Measurements from ENCODE around the gene MUCL3.
"Not testable (repeated sequence)": the region's sequence is repeated elsewhere in the genome, so short reads cannot be mapped to it uniquely, and the experiment has no call there.

The MUCL3 gene

DNA sequence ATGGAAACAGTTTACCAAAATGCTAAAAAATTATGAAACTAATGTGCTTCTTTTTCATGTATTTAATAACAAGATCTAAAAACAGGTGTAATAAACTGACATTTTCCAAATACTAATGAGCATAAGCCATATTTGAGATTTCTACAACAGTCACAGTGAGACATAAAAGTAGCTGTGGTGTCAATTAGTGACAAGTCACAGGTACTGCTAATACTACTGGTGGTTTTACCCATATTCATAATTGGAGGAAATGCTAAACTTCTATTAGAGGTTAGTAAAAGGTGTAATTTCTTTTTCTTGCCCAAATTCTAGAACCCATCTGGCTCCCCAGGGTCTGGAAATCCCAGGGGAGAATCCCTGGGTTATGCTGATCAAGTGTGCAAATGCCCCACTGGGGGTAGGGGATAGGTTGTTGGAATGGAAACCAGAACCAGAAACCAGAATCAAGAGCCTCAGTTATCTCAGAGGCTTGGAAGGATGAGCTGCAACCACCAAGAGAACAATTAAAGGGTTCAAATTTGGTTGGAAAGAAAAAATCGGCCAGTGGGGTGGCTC is 39.8 kb upstream of the MUCL3 start:
- Histone ChIP-seq H3K27ac (ENCODE audit: low read depth, low read length) (no peak overlapping the region), H3K9me3 (ENCODE audit: insufficient read depth, low read depth, low read length) (no peaks in the 10 kb centered on the region), H3K4me1 (ENCODE audit: insufficient read depth, low read length) (no peaks in the 10 kb centered on the region), H3K27me3 (ENCODE audit: insufficient read depth, low read length) (no peaks in the 10 kb centered on the region), H3K4me3 (ENCODE audit: low read length) (no peak overlapping the region), H3K9ac (ENCODE audit: low read depth, low read length) (no peak overlapping the region), H3K36me3 (ENCODE audit: insufficient read depth, low read length) (peaks cover 42% of the 10 kb centered on the region)
- 93% methylated on average over 1 of the region's 1 CpG for WGBS

- Histone ChIP-seq H3K9ac (ENCODE audit: low read depth, low read length) (no peak overlapping the region), H3K4me3 (ENCODE audit: low read length) (no peak overlapping the region), H3K27ac (ENCODE audit: low read depth, low read length) (no peak overlapping the region), H3K4me1 (ENCODE audit: insufficient read depth, low read length) (peaks cover 3% of the 10 kb centered on the region; the same call in 1 of the 2 replicates), H3K27me3 (ENCODE audit: insufficient read depth, low read length) (no peaks in the 10 kb centered on the region), H3K9me3 (ENCODE audit: insufficient read depth, low read depth, low read length) (no peaks in the 10 kb centered on the region), H3K36me3 (ENCODE audit: insufficient read depth, low read length) (peaks cover 37% of the 10 kb centered on the region)
Observed at GRCh38 chr6:30901436-30901835, 39.3 kb upstream of the MUCL3 start.

GRCh38 chr6:30902196-30902595 is 38.6 kb upstream of the MUCL3 start:
- peaks cover 30% of the 10 kb centered on the region for H3K36me3 ChIP-seq (ENCODE audit: insufficient read depth, low read length)
- H3K9ac ChIP-seq (ENCODE audit: low read depth, low read length); H3K9me3 ChIP-seq (ENCODE audit: insufficient read depth, low read depth, low read length); H3K27me3 ChIP-seq (ENCODE audit: insufficient read depth, low read length); H3K4me1 ChIP-seq (ENCODE audit: insufficient read depth, low read length); H3K4me3 ChIP-seq (ENCODE audit: low read length); H3K27ac ChIP-seq (ENCODE audit: low read depth, low read length): not testable (repeated sequence)
- whole genome bisulfite sequencing, result 80% methylated on average over 9 of the region's 9 CpGs

DNA sequence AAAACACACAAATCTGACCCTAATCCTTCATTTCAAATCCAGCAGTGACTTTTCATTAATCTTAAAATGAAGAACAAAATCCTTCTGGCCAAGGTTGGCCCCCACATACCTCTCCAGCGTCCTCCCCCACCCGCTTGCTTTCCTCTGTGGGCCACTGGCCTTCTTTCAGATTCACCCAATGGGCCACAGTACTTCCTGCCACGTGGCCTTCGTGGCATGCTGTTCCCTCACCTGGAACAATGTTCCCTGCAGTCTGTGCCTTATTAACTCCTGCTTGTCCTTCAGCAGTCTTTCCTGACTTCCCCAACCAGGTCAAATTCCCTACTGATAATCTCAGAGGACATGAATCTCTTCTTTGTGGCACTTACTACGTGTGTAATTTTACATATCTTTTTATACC is 38.1 kb upstream of the MUCL3 start:
- H3K4me3 ChIP-seq (ENCODE audit: low read length), result no peak overlapping the region
- no peaks in the 10 kb centered on the region for H3K27me3 ChIP-seq (ENCODE audit: insufficient read depth, low read length)
- no peak overlapping the region for H3K9ac ChIP-seq (ENCODE audit: low read depth, low read length)
- H3K9me3 ChIP-seq (ENCODE audit: insufficient read depth, low read depth, low read length), result no peaks in the 10 kb centered on the region
- H3K4me1 ChIP-seq (ENCODE audit: insufficient read depth, low read length), result peaks cover 3% of the 10 kb centered on the region; the same call in 1 of the 2 replicates
- peaks cover 25% of the 10 kb centered on the region for H3K36me3 ChIP-seq (ENCODE audit: insufficient read depth, low read length)
- H3K27ac ChIP-seq (ENCODE audit: low read depth, low read length), result no peak overlapping the region
- 67% methylated on average over 5 of the region's 5 CpGs for WGBS

DNA sequence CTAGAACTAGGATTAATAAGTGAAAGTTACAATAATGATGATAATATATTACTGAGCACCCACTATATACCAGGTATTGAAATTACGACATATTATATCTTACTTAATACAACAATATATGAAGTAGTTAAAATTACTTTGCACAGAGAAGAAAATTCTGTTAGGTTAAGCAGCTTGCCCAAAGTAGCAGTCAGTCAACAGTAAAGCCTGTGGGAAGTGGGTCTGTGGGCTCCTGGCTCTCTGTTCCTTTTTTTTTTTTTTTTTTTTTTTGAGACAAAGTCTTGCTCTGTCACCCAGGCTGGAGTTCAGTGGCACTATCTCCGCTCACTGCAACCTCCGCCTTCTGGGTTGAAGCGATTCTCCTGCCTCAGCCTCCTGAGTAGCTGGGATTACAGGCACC is 37.5 kb upstream of the MUCL3 start:
- H3K9me3 ChIP-seq (ENCODE audit: insufficient read depth, low read depth, low read length), result no peaks in the 10 kb centered on the region
- H3K4me3 ChIP-seq (ENCODE audit: low read length), result no peak overlapping the region
- WGBS, result 98% methylated on average over 3 of the region's 4 CpGs
- H3K27ac ChIP-seq (ENCODE audit: low read depth, low read length), result no peak overlapping the region
- H3K27me3 ChIP-seq (ENCODE audit: insufficient read depth, low read length), result no peaks in the 10 kb centered on the region
- peaks cover 20% of the 10 kb centered on the region for H3K36me3 ChIP-seq (ENCODE audit: insufficient read depth, low read length)
- peaks cover 3% of the 10 kb centered on the region; the same call in 1 of the 2 replicates for H3K4me1 ChIP-seq (ENCODE audit: insufficient read depth, low read length)
- no peak overlapping the region for H3K9ac ChIP-seq (ENCODE audit: low read depth, low read length)

DNA sequence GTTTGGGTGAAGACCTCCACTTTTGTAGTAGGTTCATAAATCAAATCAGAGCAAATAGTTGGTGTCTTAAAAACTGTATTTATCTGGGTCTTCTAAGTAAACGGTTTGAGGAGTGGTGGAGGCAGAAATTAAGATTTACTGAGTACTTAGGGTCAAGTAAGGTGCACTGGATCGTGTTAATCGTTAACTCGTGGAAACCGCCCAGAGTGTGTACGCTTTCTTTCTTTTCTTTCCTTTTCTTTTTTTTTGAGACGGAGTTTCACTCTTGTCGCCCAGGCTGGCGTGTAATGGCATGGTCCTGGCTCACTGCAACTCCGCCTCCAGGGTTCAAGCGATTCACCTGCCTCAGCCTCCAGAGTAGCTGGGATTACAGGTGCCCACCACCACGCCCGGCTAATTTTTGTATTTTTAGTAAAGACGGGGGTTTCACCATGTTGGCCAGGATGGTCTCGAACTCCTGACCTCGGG is 33.4 kb upstream of the MUCL3 start:
- H3K27ac ChIP-seq (ENCODE audit: low read depth, low read length); H3K4me1 ChIP-seq (ENCODE audit: insufficient read depth, low read length); H3K9me3 ChIP-seq (ENCODE audit: insufficient read depth, low read depth, low read length); H3K27me3 ChIP-seq (ENCODE audit: insufficient read depth, low read length): not testable (repeated sequence)
- WGBS, result 67% methylated on average over 16 of the region's 16 CpGs
- Histone ChIP-seq H3K9ac (ENCODE audit: low read depth, low read length) (peak overlapping the region; percentile 52), H3K36me3 (ENCODE audit: insufficient read depth, low read length) (peaks cover 31% of the 10 kb centered on the region), H3K4me3 (ENCODE audit: low read length) (peak overlapping the region; percentile 99)

DNA sequence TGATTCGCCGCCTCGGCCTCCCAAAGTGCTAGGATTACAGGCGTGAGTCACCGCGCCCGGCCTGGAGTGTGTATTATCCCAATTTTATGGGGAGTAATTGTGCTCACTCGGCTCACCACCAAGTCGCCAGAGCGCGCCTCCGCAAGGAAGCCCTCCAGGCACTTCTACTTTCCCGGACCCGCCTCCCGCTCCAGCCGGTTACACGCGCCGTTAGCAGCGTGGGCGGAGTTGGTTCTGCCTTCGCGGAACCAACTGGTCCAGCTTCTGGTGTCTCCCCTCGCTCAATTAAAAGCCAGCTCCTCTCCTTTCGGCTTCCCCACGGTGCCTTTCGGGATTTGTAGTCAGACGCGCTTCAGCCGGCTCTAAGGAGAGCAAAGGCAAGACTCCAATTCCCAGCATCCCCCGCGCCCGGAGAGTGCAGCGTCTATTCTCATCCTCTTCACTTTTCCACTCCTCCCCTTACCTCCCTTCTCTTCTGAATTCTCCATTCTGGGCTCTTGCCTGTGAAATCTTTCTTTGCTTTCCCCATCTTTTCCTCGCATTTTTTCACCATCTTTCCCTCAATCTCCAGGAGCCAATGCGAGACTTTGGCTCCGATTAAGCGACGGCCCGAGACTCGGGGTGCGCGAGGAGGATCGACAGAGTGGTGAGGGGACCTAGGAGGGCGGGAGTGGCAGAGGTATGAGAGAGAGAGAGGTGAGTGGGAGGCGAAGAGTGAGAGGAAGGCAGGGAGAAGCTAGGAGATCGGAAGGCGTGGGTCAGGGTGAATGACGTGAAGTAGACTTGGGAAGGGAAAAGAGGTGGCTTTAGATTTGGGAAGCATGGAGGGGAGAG is 32.8 kb upstream of the MUCL3 start, which contains the start of gene GTF2H4:
TSS of gene GTF2H4 (plus strand) at position 450 of the 834 bp plus-strand sequence.
- H3K27me3 ChIP-seq (ENCODE audit: insufficient read depth, low read length), result no peaks in the 10 kb centered on the region
- WGBS, result 2% methylated on average over 49 of the region's 49 CpGs
- H3K36me3 ChIP-seq (ENCODE audit: insufficient read depth, low read length), result peaks cover 37% of the 10 kb centered on the region
- peak within 1 kb of the TSS; percentile 99 for H3K4me3 ChIP-seq (ENCODE audit: low read length)
- peak within 1 kb of the TSS; percentile 58; the same call in 1 of the 2 replicates for H3K27ac ChIP-seq (ENCODE audit: low read depth, low read length)
- peaks cover 9% of the 10 kb centered on the region; the same call in 1 of the 2 replicates for H3K4me1 ChIP-seq (ENCODE audit: insufficient read depth, low read length)
- H3K9ac ChIP-seq (ENCODE audit: low read depth, low read length), result peak within 1 kb of the TSS; percentile 85
- no peaks in the 10 kb centered on the region for H3K9me3 ChIP-seq (ENCODE audit: insufficient read depth, low read depth, low read length)

DNA sequence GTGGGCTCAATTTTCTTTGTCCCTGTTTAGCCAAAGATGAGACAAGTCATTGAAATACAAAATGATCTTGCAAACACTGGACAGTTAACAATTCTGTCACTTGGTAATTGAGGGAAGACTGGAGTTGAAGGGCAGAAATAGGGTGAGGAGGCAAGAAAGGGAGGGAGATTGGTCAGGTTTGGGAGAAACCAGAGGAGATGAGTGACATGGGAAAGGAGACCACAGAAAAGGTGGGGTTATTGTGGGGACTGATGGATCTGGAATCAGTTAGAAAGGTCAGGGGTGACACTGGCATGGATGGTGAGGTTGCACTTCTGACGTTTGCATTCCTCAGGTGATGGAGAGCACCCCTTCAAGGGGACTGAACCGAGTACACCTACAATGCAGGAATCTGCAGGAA is 32.1 kb upstream of the MUCL3 start:
- Histone ChIP-seq H3K36me3 (ENCODE audit: insufficient read depth, low read length) (peaks cover 43% of the 10 kb centered on the region), H3K27me3 (ENCODE audit: insufficient read depth, low read length) (no peaks in the 10 kb centered on the region), H3K27ac (ENCODE audit: low read depth, low read length) (no peak overlapping the region), H3K4me3 (ENCODE audit: low read length) (peak overlapping the region; percentile 99), H3K9me3 (ENCODE audit: insufficient read depth, low read depth, low read length) (no peaks in the 10 kb centered on the region), H3K4me1 (ENCODE audit: insufficient read depth, low read length) (peaks cover 13% of the 10 kb centered on the region), H3K9ac (ENCODE audit: low read depth, low read length) (peak overlapping the region; percentile 85)
- 54% methylated on average over 2 of the region's 2 CpGs for WGBS

GRCh38 chr6:30910473-30910872 is 30.3 kb upstream of the MUCL3 start:
- not testable (repeated sequence) for H3K9me3 ChIP-seq (ENCODE audit: insufficient read depth, low read depth, low read length); H3K9ac ChIP-seq (ENCODE audit: low read depth, low read length); H3K4me3 ChIP-seq (ENCODE audit: low read length); H3K27ac ChIP-seq (ENCODE audit: low read depth, low read length); H3K27me3 ChIP-seq (ENCODE audit: insufficient read depth, low read length)
- WGBS, result 97% methylated on average over 12 of the region's 12 CpGs
- Histone ChIP-seq H3K36me3 (ENCODE audit: insufficient read depth, low read length) (peaks cover 43% of the 10 kb centered on the region), H3K4me1 (ENCODE audit: insufficient read depth, low read length) (peaks cover 23% of the 10 kb centered on the region)

DNA sequence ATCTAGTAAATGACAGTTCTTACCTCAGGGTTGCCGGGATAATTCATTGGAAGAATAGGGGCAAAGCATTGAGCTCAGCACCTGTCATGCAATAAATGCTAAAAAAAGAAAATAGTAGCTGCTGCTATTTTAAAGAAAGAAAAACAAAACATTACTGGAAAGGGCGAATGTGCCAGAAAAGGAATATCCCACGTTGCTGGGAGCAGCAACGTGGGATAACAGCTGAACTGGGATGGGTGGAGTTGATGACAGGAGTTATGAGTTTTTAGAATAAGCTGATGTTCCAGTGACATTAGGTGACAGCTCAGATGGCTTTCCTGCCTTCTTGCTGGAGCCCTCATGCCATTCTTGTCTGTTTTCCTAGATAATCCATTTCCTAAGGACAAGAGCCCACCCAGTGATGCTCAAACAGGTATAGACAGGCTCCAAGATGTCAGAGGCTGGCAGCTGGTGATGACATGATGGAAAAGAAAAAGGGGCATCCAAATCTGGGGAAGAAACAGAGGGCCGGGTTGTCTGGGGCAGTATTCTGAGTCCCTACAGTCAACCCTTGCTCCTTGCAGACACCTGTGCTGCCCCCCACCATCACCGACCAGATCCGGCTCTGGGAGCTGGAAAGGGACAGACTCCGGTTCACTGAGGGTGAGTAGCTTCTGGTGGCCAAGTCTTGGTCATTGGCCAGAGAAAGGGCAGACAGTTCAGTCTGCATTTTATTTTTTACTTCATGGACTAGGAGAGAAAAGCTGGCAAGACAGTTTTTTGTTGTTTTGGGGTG is 27.8 kb upstream of the MUCL3 start:
- peak overlapping the region; percentile 69; the same call in 1 of the 2 replicates for H3K4me3 ChIP-seq (ENCODE audit: low read length)
- no peaks in the 10 kb centered on the region for H3K9me3 ChIP-seq (ENCODE audit: insufficient read depth, low read depth, low read length)
- no peak overlapping the region; the same call in 1 of the 2 replicates for H3K27ac ChIP-seq (ENCODE audit: low read depth, low read length)
- peaks cover 57% of the 10 kb centered on the region for H3K36me3 ChIP-seq (ENCODE audit: insufficient read depth, low read length)
- 95% methylated on average over 8 of the region's 8 CpGs for WGBS
- H3K27me3 ChIP-seq (ENCODE audit: insufficient read depth, low read length), result no peaks in the 10 kb centered on the region
- H3K4me1 ChIP-seq (ENCODE audit: insufficient read depth, low read length), result peaks cover 20% of the 10 kb centered on the region; the same call in 1 of the 2 replicates
- H3K9ac ChIP-seq (ENCODE audit: low read depth, low read length), result no peak overlapping the region

- peaks cover 63% of the 10 kb centered on the region for H3K36me3 ChIP-seq (ENCODE audit: insufficient read depth, low read length)
- H3K9ac ChIP-seq (ENCODE audit: low read depth, low read length), result no peak overlapping the region
- WGBS, result 15% methylated on average over 31 of the region's 31 CpGs
- no peaks in the 10 kb centered on the region for H3K27me3 ChIP-seq (ENCODE audit: insufficient read depth, low read length)
- H3K4me1 ChIP-seq (ENCODE audit: insufficient read depth, low read length), result peaks cover 19% of the 10 kb centered on the region; the same call in 1 of the 2 replicates
- peak overlapping the region; percentile 69 for H3K4me3 ChIP-seq (ENCODE audit: low read length)
- H3K27ac ChIP-seq (ENCODE audit: low read depth, low read length), result peak overlapping the region; percentile 56; the same call in 1 of the 2 replicates
- no peaks in the 10 kb centered on the region for H3K9me3 ChIP-seq (ENCODE audit: insufficient read depth, low read depth, low read length)
Observed at GRCh38 chr6:30913721-30914075, 27.1 kb upstream of the MUCL3 start.

Data from HUES64 (cell line).